GM19452 (cell line): ENCODE results near the gene P3H3.

Experiments
- ATAC-seq: cut with Tn5 transposase; IDR thresholded peaks from one replicate; pipeline ENCODE4 v1.9.1; 2021; ENCODE audit not compliant: unreplicated experiment

Gene P3H3

DNA sequence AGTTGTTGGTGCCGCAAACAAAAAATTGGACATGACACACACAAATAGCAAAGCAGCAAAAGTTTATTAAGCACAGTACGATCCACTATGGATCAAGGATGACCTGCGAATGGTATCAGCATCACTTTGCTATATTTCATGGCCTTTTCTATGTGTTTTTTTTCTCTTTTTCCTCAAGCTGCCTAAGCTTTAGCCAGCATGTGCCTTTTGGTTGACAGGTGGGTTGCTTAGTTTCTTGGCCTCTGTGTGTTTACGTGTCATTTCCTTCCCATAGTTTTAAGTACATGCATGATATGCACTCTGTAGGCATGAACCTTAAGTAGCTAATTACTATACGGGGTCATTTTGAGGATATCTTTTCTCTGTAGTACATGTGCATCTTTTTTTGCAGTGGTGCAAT lies 29.1 kb upstream of the P3H3 start:
- no peak for ATAC-seq

- ATAC-seq, result no peak
These were observed 21.0 kb upstream of the P3H3 start for GRCh38 chr12:6807170-6807569.

DNA sequence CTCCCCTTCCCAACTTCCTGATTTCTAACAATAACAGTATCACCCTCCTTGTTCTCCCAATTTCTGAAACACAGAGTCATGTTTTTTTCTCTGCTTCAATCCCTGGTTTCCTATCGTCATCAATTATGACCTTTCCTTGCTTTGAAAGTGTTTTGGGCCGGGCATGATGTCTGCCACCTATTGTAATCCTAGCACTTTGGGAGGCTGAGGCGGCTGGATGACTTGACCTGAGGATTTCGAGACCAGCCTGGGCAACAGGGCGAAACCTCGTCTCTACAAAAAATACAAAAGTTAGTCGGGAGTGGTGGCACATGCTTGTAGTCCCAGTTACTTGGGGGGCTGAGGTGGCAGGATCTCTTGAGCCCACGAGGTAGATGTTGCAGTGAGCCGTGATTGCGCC lies 19.2 kb upstream of the P3H3 start:
- ATAC-seq, result no peak

GRCh38 chr12:6810758-6811157 lies 17.4 kb upstream of the P3H3 start:
- no peak for ATAC-seq

DNA sequence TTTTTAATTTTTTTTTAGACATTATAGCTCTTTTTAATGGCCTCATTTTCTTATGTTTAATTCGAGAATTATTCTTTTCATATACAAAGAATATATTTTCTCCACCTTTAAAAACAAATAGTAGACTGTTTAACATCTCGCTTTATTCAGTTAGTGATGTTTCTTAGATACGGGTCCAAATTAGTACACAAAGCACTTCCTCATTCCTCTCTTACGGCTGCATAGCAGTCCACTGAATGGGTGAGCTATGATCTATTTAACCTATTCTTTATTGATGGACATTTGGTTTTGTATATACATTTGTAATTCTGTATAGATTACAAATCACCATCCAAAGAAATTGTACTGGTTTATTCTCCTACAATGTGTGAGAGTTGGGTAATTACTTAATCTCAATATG lies 14.8 kb upstream of the P3H3 start:
- ATAC-seq, result no peak

- ATAC-seq, result no peak
These were observed 11.6 kb upstream of the P3H3 start for GRCh38 chr12:6816598-6816997.

DNA sequence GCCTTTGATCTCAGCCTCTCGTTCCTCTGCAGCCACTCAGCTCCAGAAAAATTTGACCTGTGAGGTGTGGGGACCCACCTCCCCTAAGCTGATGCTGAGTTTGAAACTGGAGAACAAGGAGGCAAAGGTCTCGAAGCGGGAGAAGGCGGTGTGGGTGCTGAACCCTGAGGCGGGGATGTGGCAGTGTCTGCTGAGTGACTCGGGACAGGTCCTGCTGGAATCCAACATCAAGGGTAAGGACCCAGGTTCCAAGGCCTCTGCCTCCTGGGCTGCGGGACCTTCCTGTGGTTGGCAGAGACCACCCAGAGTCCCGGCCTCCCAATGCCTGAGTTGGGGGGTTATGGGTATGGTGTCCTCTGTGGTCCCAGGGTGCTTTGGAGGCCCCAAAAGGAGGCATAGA lies 11.1 kb upstream of the P3H3 start:
- no peak for ATAC-seq

- ATAC-seq, result no peak
These were observed 10.5 kb upstream of the P3H3 start for GRCh38 chr12:6817662-6818157.

- ATAC-seq, result no peak
These were observed 10.0 kb upstream of the P3H3 start for GRCh38 chr12:6818222-6818621.

- no peak for ATAC-seq
These were observed 9.6 kb upstream of the P3H3 start for GRCh38 chr12:6818645-6819044.

DNA sequence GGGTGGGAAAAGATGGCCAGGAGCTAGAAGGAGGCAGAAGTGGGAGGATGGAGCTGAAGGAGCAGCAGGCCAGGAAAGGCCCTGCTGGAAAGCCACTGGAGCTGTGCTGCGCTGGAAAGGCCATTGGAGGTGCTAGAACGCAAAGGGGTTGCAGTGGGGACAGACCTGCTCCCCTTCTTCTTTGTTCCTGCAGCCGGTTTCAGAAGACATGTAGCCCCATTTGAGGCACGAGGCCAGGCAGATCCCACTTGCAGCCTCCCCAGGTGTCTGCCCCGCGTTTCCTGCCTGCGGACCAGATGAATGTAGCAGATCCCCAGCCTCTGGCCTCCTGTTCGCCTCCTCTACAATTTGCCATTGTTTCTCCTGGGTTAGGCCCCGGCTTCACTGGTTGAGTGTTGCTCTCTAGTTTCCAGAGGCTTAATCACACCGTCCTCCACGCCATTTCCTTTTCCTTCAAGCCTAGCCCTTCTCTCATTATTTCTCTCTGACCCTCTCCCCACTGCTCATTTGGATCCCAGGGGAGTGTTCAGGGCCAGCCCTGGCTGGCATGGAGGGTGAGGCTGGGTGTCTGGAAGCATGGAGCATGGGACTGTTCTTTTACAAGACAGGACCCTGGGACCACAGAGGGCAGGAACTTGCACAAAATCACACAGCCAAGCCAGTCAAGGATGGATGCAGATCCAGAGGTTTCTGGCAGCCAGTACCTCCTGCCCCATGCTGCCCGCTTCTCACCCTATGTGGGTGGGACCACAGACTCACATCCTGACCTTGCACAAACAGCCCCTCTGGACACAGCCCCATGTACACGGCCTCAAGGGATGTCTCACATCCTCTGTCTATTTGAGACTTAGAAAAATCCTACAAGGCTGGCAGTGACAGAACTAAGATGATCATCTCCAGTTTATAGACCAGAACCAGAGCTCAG lies 8.8 kb upstream of the P3H3 start:
- ATAC-seq, result no peak

- no peak for ATAC-seq
These were observed 8.0 kb upstream of the P3H3 start for GRCh38 chr12:6820166-6820565.

DNA sequence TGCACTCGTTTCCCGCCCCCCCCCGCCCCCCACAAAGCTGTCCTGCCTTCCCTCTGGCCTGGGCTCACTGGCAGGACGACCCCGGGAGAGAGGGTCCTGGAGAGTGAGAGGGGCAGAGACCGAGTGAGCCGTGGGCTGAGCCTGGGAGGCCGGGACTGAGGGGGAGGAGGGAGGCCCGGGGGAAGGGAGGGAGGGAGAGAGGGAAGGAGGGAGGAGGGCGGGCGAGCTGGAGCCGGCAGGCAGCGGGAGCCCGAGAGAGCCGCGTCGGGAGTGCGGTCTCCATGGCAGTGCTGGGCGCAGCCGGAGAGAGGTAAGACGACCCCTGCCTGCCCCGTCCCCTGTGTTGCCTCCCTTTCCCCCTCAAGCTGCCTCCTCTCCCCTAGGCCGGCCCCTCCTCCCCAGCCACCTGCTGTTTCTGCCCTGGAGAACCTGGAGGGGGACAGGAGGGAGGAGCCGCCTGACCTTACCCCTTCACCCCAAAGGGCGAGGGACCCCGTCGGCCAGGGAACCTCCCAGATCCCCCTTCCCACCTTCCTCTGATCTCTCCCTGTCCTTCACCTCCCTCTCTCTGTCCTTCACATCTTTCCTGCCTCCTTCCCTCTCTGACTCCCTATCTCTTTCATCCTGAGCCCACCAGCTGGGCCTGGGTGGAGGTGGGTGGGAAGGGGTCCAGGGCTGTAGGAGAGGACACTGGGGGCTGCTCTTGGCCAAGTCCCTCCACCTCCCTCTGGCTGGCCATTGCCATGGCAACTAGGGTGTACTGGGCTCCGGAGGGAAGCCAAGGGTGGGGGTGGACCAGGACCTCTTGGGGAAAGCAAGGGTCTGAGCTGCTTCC lies 6.4 kb upstream of the P3H3 start, which contains the start of gene GPR162:
TSS of gene GPR162 (plus strand) at position 231 of the 835 bp plus-strand sequence. CDS start 2,078 bp downstream, outside the sequence.
- no peak for ATAC-seq

DNA sequence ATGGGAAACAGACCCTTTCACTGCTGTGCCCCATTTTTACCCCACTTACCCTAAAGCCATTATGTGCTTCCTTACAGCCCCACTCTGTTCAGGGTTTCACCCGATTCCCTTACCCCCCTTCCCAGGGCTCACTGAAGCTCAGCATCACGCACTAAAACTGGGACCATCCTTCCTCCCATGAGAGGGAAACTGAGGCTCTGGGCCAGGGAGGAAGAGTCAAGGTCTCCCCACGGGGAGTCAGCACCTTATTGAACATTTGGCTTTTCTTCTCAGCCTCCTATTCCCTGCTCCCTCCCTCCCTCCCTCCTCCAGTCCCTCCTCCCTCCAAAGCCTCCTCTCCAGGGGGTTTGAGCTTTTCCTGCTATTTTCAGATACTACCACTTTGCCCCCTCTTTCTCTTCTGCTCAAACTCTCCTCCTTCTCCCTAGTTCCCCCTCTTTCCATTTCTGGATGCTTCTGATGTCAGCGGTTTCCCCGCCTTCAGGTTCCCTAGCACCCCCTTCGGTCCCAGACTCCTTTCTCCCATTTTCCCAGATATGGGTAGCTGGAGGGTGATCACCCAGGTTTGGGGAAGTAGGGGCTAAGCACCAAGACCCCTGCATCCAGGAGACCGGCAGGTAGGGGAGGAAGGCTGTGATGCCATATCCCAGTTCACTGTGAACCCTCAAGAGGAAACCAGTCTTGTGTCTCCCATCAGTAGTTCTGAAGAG lies 5.6 kb upstream of the P3H3 start:
- ATAC-seq, result no peak

- no peak for ATAC-seq
These were observed 4.8 kb upstream of the P3H3 start for GRCh38 chr12:6823182-6824084.

DNA sequence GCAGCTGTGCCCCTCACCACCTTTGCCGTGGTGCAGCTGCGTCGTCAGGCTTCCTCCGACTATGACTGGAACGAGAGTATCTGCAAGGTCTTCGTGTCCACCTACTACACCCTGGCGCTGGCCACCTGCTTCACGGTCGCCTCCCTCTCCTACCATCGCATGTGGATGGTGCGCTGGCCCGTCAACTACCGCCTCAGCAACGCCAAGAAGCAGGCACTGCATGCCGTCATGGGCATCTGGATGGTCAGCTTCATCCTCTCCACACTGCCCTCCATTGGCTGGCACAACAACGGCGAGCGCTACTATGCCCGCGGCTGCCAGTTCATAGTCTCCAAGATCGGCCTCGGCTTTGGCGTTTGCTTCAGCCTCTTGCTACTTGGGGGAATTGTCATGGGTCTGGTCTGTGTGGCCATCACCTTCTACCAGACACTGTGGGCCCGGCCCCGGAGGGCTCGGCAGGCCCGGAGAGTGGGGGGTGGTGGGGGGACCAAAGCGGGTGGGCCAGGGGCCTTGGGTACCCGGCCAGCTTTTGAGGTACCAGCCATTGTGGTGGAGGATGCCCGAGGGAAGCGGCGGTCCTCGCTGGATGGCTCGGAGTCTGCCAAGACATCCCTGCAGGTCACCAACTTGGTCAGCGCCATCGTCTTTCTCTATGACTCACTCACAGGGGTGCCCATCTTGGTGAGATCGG lies 4.0 kb upstream of the P3H3 start:
- ATAC-seq, result no peak

DNA sequence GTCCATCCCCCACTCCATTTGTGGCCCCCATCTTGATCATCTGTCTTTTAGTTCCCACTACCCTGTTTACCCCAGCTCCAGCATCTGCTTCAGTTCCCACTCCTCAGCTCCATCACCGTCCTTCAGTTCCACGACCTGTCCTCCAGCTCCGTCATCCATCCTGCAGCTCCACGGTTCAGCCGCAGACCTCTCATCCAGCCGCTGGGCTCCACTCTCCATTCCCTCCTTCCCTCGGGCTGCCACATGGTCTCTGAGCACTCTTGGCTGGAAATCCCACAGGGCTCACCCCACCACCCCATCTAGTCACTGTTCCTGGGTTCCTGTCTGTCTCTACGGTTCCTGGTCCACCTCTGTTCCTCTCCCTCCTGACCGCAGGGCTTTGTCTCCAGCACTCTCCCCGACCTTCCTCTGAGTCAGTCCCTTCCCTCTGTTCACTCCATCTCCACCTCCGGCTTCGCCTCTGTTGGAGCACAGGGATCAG lies 3.3 kb upstream of the P3H3 start:
- no peak for ATAC-seq

GRCh38 chr12:6825398-6826124 lies 2.6 kb upstream of the P3H3 start:
- ATAC-seq, result no peak
